Uterus (tissue), 2 donors: ENCODE results near the gene RAB6A.

Source experiments
- CTCF ChIP-seq, 4 experiments: fragments of 200-600 bp in 2 of 4; fragments of 450-650 bp in 2 of 4; sonication (generic) in 2 of 4; IDR thresholded peaks; one replicate each; pipeline ENCODE4 v1.5.1; 2016 to 2019; ENCODE audit warnings: antibody characterized with exemption in 4 of 4, mild to moderate bottlenecking in 2 of 4, moderate library complexity in 1 of 4
- POLR2A ChIP-seq, 2 donors: fragments of 450-650 bp; IDR thresholded peaks; one replicate each; pipeline ENCODE4 v1.6.1; 2016; ENCODE audit warnings: antibody characterized with exemption in 2 of 2, mild to moderate bottlenecking in 1 of 2, moderate library complexity in 1 of 2

DNA sequence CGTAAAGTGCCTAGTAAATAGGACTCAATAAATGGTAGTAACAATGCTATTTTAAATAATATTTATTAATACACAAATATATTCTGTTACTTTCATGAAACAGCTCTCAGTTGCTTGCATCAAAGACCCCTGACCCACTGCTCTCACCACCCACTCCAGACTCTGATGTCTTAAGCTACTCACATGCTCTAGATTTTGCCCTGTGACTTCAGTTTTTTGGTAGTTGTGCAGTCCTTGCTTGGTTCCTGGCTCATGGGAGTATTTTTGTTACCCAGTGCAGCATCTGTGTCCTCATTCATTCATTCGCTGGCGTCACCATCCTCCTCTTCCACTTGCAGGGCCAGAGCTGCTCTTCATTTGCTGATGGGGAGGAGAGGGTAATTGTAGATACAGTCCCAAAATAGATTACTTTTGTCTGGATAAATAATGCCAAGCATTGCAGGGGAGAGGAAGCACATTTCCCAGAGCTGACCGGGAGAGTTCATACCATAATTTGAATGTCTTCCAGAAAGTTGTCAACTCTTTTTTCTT, 39.5 kb upstream of the RAB6A start:
- TF ChIP-seq CTCF (IDR thresholded peaks at IDR 0.05) = no peak
- TF ChIP-seq POLR2A (IDR thresholded peaks at IDR 0.05) = no peak
